GM19468 (cell line): ENCODE measurements around the gene PCA3.
"Not testable (repeated sequence)": the region's sequence is repeated elsewhere in the genome, so short reads cannot be mapped to it uniquely, and the experiment has no call there.

Source experiments
- ATAC-seq: cut with Tn5 transposase; IDR thresholded peaks from one replicate; pipeline ENCODE4 v1.9.1; 2021; ENCODE audit warnings: mild to moderate bottlenecking, moderate library complexity, moderate number of reproducible peaks; ENCODE audit not compliant: unreplicated experiment; ENCODE audit errors: extremely low read depth

PCA3 gene

GRCh38 chr9:76764138-76764537 lies at the start of gene PCA3:
Gene PCA3, plus strand, starts transcription at chr9:76764438.
- no peak for ATAC-seq

GRCh38 chr9:76716085-76716672 lies 48.1 kb upstream of the PCA3 start:
- ATAC-seq = no peak

- no peak for ATAC-seq
These were observed 47.1 kb upstream of the PCA3 start for GRCh38 chr9:76717176-76717575.

GRCh38 chr9:76717613-76718012 lies 46.6 kb upstream of the PCA3 start:
- no peak for ATAC-seq

GRCh38 chr9:76718166-76718565 lies 46.1 kb upstream of the PCA3 start:
- no peak for ATAC-seq

- no peak for ATAC-seq
These were observed 44.0 kb upstream of the PCA3 start for GRCh38 chr9:76720245-76720644.

GRCh38 chr9:76725011-76725546 lies 39.2 kb upstream of the PCA3 start:
- ATAC-seq = no peak

GRCh38 chr9:76725885-76726284 lies 38.4 kb upstream of the PCA3 start:
- ATAC-seq = no peak

- no peak for ATAC-seq
These were observed 35.1 kb upstream of the PCA3 start for GRCh38 chr9:76729116-76729515.

GRCh38 chr9:76729980-76730737 lies 34.1 kb upstream of the PCA3 start:
- no peak for ATAC-seq

GRCh38 chr9:76730801-76731200 lies 33.4 kb upstream of the PCA3 start:
- ATAC-seq = no peak

GRCh38 chr9:76732341-76732958 lies 31.8 kb upstream of the PCA3 start:
- ATAC-seq = no peak

GRCh38 chr9:76733096-76733495 lies 31.1 kb upstream of the PCA3 start:
- ATAC-seq = no peak

GRCh38 chr9:76734716-76735115 lies 29.5 kb upstream of the PCA3 start:
- no peak for ATAC-seq

GRCh38 chr9:76737154-76737902 lies 26.9 kb upstream of the PCA3 start:
- ATAC-seq = no peak

GRCh38 chr9:76738402-76738801 lies 25.8 kb upstream of the PCA3 start:
- ATAC-seq = no peak

GRCh38 chr9:76741524-76741923 lies 22.7 kb upstream of the PCA3 start:
- ATAC-seq = no peak

- ATAC-seq = not testable (repeated sequence)
These were observed 21.3 kb upstream of the PCA3 start for GRCh38 chr9:76742890-76743289.

- no peak for ATAC-seq
These were observed 20.3 kb upstream of the PCA3 start for GRCh38 chr9:76743931-76744330.

- no peak for ATAC-seq
These were observed 19.9 kb upstream of the PCA3 start for GRCh38 chr9:76744336-76744735.

- no peak for ATAC-seq
These were observed 13.2 kb upstream of the PCA3 start for GRCh38 chr9:76751001-76751400.
